Neural crest cell (in vitro differentiated cells): Measurements from ENCODE around the gene COTL1. TPM values are rescaled to one million over a fixed set of nuclear protein-coding genes. Genes with fewer than 3 reads are reported as not detected.

Experiments
- DNase-seq: peaks from one replicate; pipeline ENCODE4 v3.0.0; 2021; ENCODE audit warnings: low read depth, mixed read lengths, low spot score
- H3K27ac Mint-ChIP-seq: one replicate; pipeline ENCODE4 v1.8.0; 2021; ENCODE audit warnings: mild to moderate bottlenecking, mixed read lengths; ENCODE audit not compliant: unreplicated experiment
- H3K27me3 Mint-ChIP-seq: 2 replicates; pipeline ENCODE4 v1.8.0; 2021; ENCODE audit warnings: low read depth, mild to moderate bottlenecking, mixed read lengths
- H3K36me3 Mint-ChIP-seq: 2 replicates; pipeline ENCODE4 v1.8.0; 2021; ENCODE audit warnings: low read depth, mild to moderate bottlenecking, mixed read lengths
- H3K4me1 Mint-ChIP-seq: 2 replicates; pipeline ENCODE4 v1.8.0; 2021; ENCODE audit warnings: mixed read lengths
- H3K4me3 Mint-ChIP-seq: one replicate; pipeline ENCODE4 v1.8.0; 2021; ENCODE audit warnings: mild to moderate bottlenecking, mixed read lengths
- H3K9me3 Mint-ChIP-seq: 2 replicates; pipeline ENCODE4 v1.8.0; 2021; ENCODE audit warnings: mixed read lengths
- CTCF ChIP-seq: fragments of 200-600 bp; sonication (generic); conservative IDR thresholded peaks from 2 replicates; pipeline ENCODE4 v1.5.0; 2021; ENCODE audit warnings: antibody characterized with exemption, mild to moderate bottlenecking
- total RNA-seq: library from RNA; stranded (reverse); gene quantifications from 2 replicates; pipeline ENCODE4 v1.2.1, GENCODE V29; 2021

The COTL1 gene
- total RNA-seq, 1 donor from 2014 or later: 357 TPM

- H3K27ac Mint-ChIP-seq: no peak overlapping the region
- no peak for TF ChIP-seq CTCF
- H3K9me3 Mint-ChIP-seq: no peaks in the 10 kb centered on the region
- no peak for DNase-seq
- H3K27me3 Mint-ChIP-seq: no peaks in the 10 kb centered on the region
- H3K4me3 Mint-ChIP-seq: no peak overlapping the region
- H3K4me1 Mint-ChIP-seq: peaks cover 51% of the 10 kb centered on the region
- H3K36me3 Mint-ChIP-seq: peaks cover 5% of the 10 kb centered on the region
These were observed 34.8 kb downstream of the COTL1 start for GRCh38 chr16:84582958-84583516.

GRCh38 chr16:84581158-84581557 lies 36.7 kb downstream of the COTL1 start:
- Mint-ChIP-seq H3K9me3 (no peaks in the 10 kb centered on the region), H3K27ac (no peak overlapping the region), H3K36me3 (peaks cover 5% of the 10 kb centered on the region), H3K4me3 (no peak overlapping the region), H3K4me1 (peaks cover 54% of the 10 kb centered on the region), H3K27me3 (no peaks in the 10 kb centered on the region)
- TF ChIP-seq CTCF: no peak
- no peak for DNase-seq

DNA sequence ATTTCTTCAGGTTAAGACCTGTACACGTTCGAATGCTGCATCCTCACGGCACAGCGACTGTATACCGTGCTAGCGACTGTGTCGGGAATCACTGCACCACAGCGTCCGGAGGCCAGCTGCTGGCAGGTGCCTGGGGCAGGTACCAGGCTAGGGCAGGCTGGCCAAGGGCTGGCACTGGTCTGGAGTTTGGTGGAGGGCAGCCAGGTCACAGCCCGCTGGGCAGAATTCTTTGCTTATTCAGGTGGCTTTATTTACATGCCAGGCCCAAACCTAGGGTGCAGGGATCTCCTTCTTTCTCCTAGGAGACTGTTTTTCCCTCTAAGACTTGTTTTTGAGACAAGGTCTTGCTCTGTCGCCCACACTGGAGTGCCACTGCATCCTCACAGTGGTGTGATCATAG lies 37.9 kb downstream of the COTL1 start:
- H3K9me3 Mint-ChIP-seq: no peaks in the 10 kb centered on the region
- no peak for TF ChIP-seq CTCF
- no peaks in the 10 kb centered on the region for H3K27me3 Mint-ChIP-seq
- peaks cover 48% of the 10 kb centered on the region for H3K4me1 Mint-ChIP-seq
- no peak for DNase-seq
- no peak overlapping the region for H3K27ac Mint-ChIP-seq
- H3K4me3 Mint-ChIP-seq: no peak overlapping the region
- peaks cover 3% of the 10 kb centered on the region for H3K36me3 Mint-ChIP-seq

DNA sequence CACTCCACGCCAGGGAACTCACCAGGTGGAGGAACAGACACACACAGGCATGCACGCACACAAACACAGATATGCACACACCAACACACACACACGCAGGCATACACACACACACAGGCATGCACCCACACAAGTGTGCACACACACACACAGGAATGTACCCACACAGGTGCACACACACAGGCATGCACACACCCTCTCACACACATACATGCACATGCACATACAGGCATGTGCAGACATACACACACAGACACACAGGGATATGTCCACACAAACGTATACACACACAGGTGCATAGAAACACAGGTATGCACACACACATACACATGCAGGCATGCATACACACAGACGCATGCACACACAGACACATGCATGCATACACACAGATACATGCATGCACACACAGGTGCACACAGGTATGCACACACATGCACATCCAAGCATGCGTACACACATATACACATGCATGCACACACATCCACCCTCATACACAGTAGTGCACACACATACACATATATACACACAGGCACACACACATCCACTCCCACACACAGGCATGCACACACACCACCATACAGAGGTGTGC lies 39.2 kb downstream of the COTL1 start:
- TF ChIP-seq CTCF: no peak
- no peaks in the 10 kb centered on the region for H3K9me3 Mint-ChIP-seq
- H3K36me3 Mint-ChIP-seq: peaks cover 5% of the 10 kb centered on the region
- DNase-seq: no peak
- H3K4me1 Mint-ChIP-seq: peaks cover 46% of the 10 kb centered on the region
- H3K4me3 Mint-ChIP-seq: no peak overlapping the region
- no peaks in the 10 kb centered on the region for H3K27me3 Mint-ChIP-seq
- no peak overlapping the region for H3K27ac Mint-ChIP-seq

GRCh38 chr16:84577034-84577803 lies 40.7 kb downstream of the COTL1 start:
- no peaks in the 10 kb centered on the region for H3K27me3 Mint-ChIP-seq
- no peak overlapping the region for H3K4me3 Mint-ChIP-seq
- TF ChIP-seq CTCF: no peak
- no peak overlapping the region for H3K27ac Mint-ChIP-seq
- no peaks in the 10 kb centered on the region for H3K9me3 Mint-ChIP-seq
- DNase-seq: no peak
- peaks cover 9% of the 10 kb centered on the region for H3K36me3 Mint-ChIP-seq
- H3K4me1 Mint-ChIP-seq: peaks cover 47% of the 10 kb centered on the region
